Neural cell (in vitro differentiated cells): ENCODE measurements around the gene GABRB1. TPM values are rescaled to one million over a fixed set of nuclear protein-coding genes. Genes with fewer than 3 reads are reported as not detected.

Source experiments
- H2AFZ ChIP-seq: fragments of 200-600, 300-800 bp; sonication (generic), shearing (Covaris generic); 2 replicates; pipeline ENCODE4 v1.6.0; 2014; ENCODE audit warnings: low read depth, mild to moderate bottlenecking, antibody characterized with exemption, low read length, moderate library complexity
- H3F3A ChIP-seq: fragments of 200-600 bp; shearing (Covaris generic); 2 replicates; pipeline ENCODE4 v1.6.1; 2016; ENCODE audit warnings: mild to moderate bottlenecking, moderate library complexity, mixed read lengths, antibody characterized with exemption, low read length; ENCODE audit not compliant: insufficient read depth, poor library complexity, severe bottlenecking
- H3K27ac ChIP-seq: fragments of 200-600, 300-800 bp; sonication (generic), shearing (Covaris generic); 2 replicates; pipeline ENCODE4 v1.5.1; 2014; ENCODE audit warnings: mild to moderate bottlenecking, low read length, moderate library complexity
- H3K27me3 ChIP-seq: fragments of 300-800, 200-600 bp; sonication (generic), shearing (Covaris generic); 2 replicates; pipeline ENCODE4 v1.6.0; 2014; ENCODE audit warnings: mild to moderate bottlenecking, low read depth, low read length, moderate library complexity; ENCODE audit not compliant: insufficient read depth
- H3K36me3 ChIP-seq: fragments of 300-800, 200-600 bp; sonication (generic), shearing (Covaris generic); 2 replicates; pipeline ENCODE4 v1.5.1; 2014; ENCODE audit warnings: mild to moderate bottlenecking, antibody characterized with exemption, low read length, moderate library complexity; ENCODE audit not compliant: insufficient read depth
- H3K4me2 ChIP-seq: fragments of 300-800, 200-600 bp; sonication (generic), shearing (Covaris generic); 2 replicates; pipeline ENCODE4 v1.6.0; 2014; ENCODE audit warnings: mild to moderate bottlenecking, low read length
- H3K4me3 ChIP-seq: fragments of 300-800, 200-600 bp; sonication (generic), shearing (Covaris generic); 2 replicates; pipeline ENCODE4 v1.5.1; 2014; ENCODE audit warnings: mild to moderate bottlenecking, low read length, moderate library complexity
- H3K79me2 ChIP-seq: fragments of 200-600 bp; shearing (Covaris generic); replicated peaks from 2 replicates; pipeline ENCODE4 v1.6.0; 2014; ENCODE audit warnings: mild to moderate bottlenecking, low read length, moderate library complexity; ENCODE audit not compliant: insufficient read depth
- H3K9ac ChIP-seq: fragments of 300-800, 200-600 bp; sonication (generic), shearing (Covaris generic); 2 replicates; pipeline ENCODE4 v1.6.1; 2016; ENCODE audit warnings: mild to moderate bottlenecking, low read length, mixed read lengths
- H3K9me2 ChIP-seq: fragments of 200-600 bp; shearing (Covaris generic); 2 replicates; pipeline ENCODE4 v1.6.1; 2016; ENCODE audit warnings: mild to moderate bottlenecking, low read length, mixed read lengths; ENCODE audit not compliant: insufficient read depth
- H3K9me3 ChIP-seq: fragments of 200-600, 300-800 bp; sonication (generic), shearing (Covaris generic); 2 replicates; pipeline ENCODE4 v1.6.1; 2016; ENCODE audit warnings: mild to moderate bottlenecking, mixed run types, low read length, moderate library complexity, mixed read lengths
- H4K20me1 ChIP-seq: fragments of 200-600 bp; shearing (Covaris generic); 2 replicates; pipeline ENCODE4 v1.6.1; 2016; ENCODE audit warnings: mild to moderate bottlenecking, mixed run types; ENCODE audit not compliant: insufficient read depth
- CTCF ChIP-seq: fragments of 450-650 bp; IDR thresholded peaks from 2 replicates; pipeline ENCODE4 v1.5.1; 2014; ENCODE audit warnings: antibody characterized with exemption, mild to moderate bottlenecking, moderate library complexity; ENCODE audit not compliant: poor library complexity, severe bottlenecking
- EP300 ChIP-seq: fragments of 450-650 bp; conservative IDR thresholded peaks from 2 replicates; pipeline ENCODE4 v1.6.1; 2014; ENCODE audit warnings: antibody characterized with exemption, mild to moderate bottlenecking, moderate library complexity; ENCODE audit not compliant: poor library complexity, severe bottlenecking
- EZH2 ChIP-seq: fragments of 200-600, 300-800 bp; shearing (Covaris generic), sonication (generic); IDR thresholded peaks from 2 replicates; pipeline ENCODE4 v1.6.1; 2014; ENCODE audit warnings: antibody characterized with exemption, low read length, borderline replicate concordance, mild to moderate bottlenecking; ENCODE audit not compliant: insufficient read depth, poor library complexity, severe bottlenecking
- MXI1 ChIP-seq: fragments of 450-650 bp; conservative IDR thresholded peaks from 2 replicates; pipeline ENCODE4 v1.6.1; 2014; ENCODE audit warnings: antibody characterized with exemption, mild to moderate bottlenecking; ENCODE audit not compliant: poor library complexity, severe bottlenecking
- POLR2AphosphoS5 ChIP-seq: IDR thresholded peaks from 2 replicates; pipeline ENCODE4 v1.6.1; 2012
- RAD21 ChIP-seq: fragments of 450-650 bp; conservative IDR thresholded peaks from 2 replicates; pipeline ENCODE4 v1.6.1; 2014; ENCODE audit warnings: antibody characterized with exemption, mild to moderate bottlenecking, moderate library complexity
- REST ChIP-seq: IDR thresholded peaks from 2 replicates; pipeline ENCODE4 v1.6.1; 2012; ENCODE audit warnings: borderline replicate concordance
- SMC3 ChIP-seq: fragments of 450-650 bp; conservative IDR thresholded peaks from 2 replicates; pipeline ENCODE4 v1.6.1; 2014; ENCODE audit warnings: antibody characterized with exemption, mild to moderate bottlenecking, moderate library complexity; ENCODE audit not compliant: poor library complexity
- TAF1 ChIP-seq: IDR thresholded peaks from 2 replicates; pipeline ENCODE4 v1.6.1; 2012; ENCODE audit warnings: low read depth
- polyA plus RNA-seq: library from polyadenylated mRNA; depleted of rRNA; stranded (reverse); fragments of >200 nt; gene quantifications from 2 replicates; pipeline ENCODE4 v1.2.3, GENCODE V29; 2014

GABRB1 gene
- polyA plus RNA-seq, 1 donor from 2014 or later = 1.0 TPM

- H3K4me3 ChIP-seq = no peak overlapping the region
- H3K9me2 ChIP-seq = no peaks in the 10 kb centered on the region
- TF ChIP-seq MXI1 = no peak
- TF ChIP-seq SMC3 = no peak
- no peak for TF ChIP-seq EP300
- no peak for TF ChIP-seq POLR2AphosphoS5
- no peak for TF ChIP-seq CTCF
- TF ChIP-seq TAF1 = no peak
- TF ChIP-seq REST = no peak
- no peak for TF ChIP-seq EZH2
- TF ChIP-seq RAD21 = no peak
- no peaks in the 10 kb centered on the region for H3K79me2 ChIP-seq
- no peaks in the 10 kb centered on the region for H3K27me3 ChIP-seq
- no peak overlapping the region for H3K27ac ChIP-seq
- H3K4me2 ChIP-seq = no peak overlapping the region
- no peak overlapping the region for H3K9ac ChIP-seq
- no peaks in the 10 kb centered on the region for H3K9me3 ChIP-seq
- no peaks in the 10 kb centered on the region for H4K20me1 ChIP-seq
- H3K36me3 ChIP-seq = no peaks in the 10 kb centered on the region
- H3F3A ChIP-seq = no peaks in the 10 kb centered on the region
- H2AFZ ChIP-seq = no peak overlapping the region
These were observed 190.9 kb downstream of the GABRB1 start for GRCh38 chr4:47222276-47222675.

GRCh38 chr4:47224361-47224760 lies 193.0 kb downstream of the GABRB1 start:
- Histone ChIP-seq H3F3A (no peaks in the 10 kb centered on the region), H3K27ac (no peak overlapping the region), H4K20me1 (no peaks in the 10 kb centered on the region), H3K27me3 (no peaks in the 10 kb centered on the region), H3K9ac (no peak overlapping the region), H3K9me2 (no peaks in the 10 kb centered on the region), H3K4me2 (no peak overlapping the region), H3K9me3 (no peaks in the 10 kb centered on the region), H3K36me3 (no peaks in the 10 kb centered on the region), H3K79me2 (no peaks in the 10 kb centered on the region), H3K4me3 (no peak overlapping the region), H2AFZ (no peak overlapping the region)
- TF ChIP-seq EZH2 (no peak), POLR2AphosphoS5 (no peak), RAD21 (no peak), SMC3 (no peak), TAF1 (no peak), EP300 (no peak), REST (no peak), MXI1 (no peak), CTCF (no peak)
